OCI-LY7 (cell line): ENCODE data around the gene APOBEC3C.
"Not testable (repeated sequence)": the region's sequence is repeated elsewhere in the genome, so short reads cannot be mapped to it uniquely, and the experiment has no call there.

Experiments
- EZH2phosphoT487 ChIP-seq: fragments of 200-600 bp; sonication (generic); IDR thresholded peaks from 2 replicates; pipeline ENCODE4 v1.6.1; 2018; ENCODE audit warnings: low read depth, borderline replicate concordance, mild to moderate bottlenecking, mixed run types, antibody characterized with exemption, low read length, moderate library complexity, mixed read lengths
- TF ChIP-seq, protein P1 (sequence below): fragments of 200-600 bp; sonication (generic); conservative IDR thresholded peaks from 2 replicates; pipeline ENCODE4 v1.5.1; 2014; ENCODE audit warnings: mild to moderate bottlenecking, antibody characterized with exemption, low read length, moderate library complexity, mixed read lengths

DNA sequence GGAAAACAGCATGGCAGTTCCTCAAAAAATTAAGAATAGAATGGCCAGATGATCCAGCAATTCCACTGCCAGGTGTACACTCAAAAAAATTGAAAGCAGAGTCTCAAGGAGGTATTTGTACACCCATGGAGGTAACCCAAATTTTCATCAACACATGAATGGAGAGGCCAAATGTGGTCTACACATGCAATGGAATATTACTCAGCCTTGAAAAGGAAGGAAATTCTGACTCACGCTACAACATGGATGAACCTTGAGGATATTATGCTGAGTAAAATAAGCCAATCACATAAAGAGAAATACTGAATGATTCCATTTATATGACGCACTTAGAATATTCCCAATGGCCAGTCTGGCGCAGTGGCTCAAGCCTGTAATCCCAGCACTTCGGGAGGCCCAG is 36.8 kb upstream of the APOBEC3C start:
- not testable (repeated sequence) for TF ChIP-seq EZH2phosphoT487
- TF ChIP-seq, protein P1, sequence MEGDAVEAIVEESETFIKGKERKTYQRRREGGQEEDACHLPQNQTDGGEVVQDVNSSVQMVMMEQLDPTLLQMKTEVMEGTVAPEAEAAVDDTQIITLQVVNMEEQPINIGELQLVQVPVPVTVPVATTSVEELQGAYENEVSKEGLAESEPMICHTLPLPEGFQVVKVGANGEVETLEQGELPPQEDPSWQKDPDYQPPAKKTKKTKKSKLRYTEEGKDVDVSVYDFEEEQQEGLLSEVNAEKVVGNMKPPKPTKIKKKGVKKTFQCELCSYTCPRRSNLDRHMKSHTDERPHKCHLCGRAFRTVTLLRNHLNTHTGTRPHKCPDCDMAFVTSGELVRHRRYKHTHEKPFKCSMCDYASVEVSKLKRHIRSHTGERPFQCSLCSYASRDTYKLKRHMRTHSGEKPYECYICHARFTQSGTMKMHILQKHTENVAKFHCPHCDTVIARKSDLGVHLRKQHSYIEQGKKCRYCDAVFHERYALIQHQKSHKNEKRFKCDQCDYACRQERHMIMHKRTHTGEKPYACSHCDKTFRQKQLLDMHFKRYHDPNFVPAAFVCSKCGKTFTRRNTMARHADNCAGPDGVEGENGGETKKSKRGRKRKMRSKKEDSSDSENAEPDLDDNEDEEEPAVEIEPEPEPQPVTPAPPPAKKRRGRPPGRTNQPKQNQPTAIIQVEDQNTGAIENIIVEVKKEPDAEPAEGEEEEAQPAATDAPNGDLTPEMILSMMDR: not testable (repeated sequence)
